Activated naive CD8-positive, alpha-beta T cell treated with anti-CD3 and anti-CD28 coated beads for 36 hours (primary cell): ENCODE measurements around the gene MIEF1. TPM values are rescaled to one million over a fixed set of nuclear protein-coding genes. Genes with fewer than 3 reads are reported as not detected.
A peak's percentile ranks its signal among the peaks of the same experiment; 100 is the strongest.

Experiments used
- DNase-seq: peaks from one replicate; pipeline ENCODE4 v3.0.0; 2021
- H3K27ac Mint-ChIP-seq: one replicate; pipeline ENCODE4 v1.8.0; 2022; ENCODE audit warnings: mild to moderate bottlenecking, moderate library complexity, mixed read lengths
- H3K27me3 Mint-ChIP-seq: one replicate; pipeline ENCODE4 v1.8.0; 2022; ENCODE audit warnings: mild to moderate bottlenecking, mixed read lengths
- H3K36me3 Mint-ChIP-seq: one replicate; pipeline ENCODE4 v1.8.0; 2021; ENCODE audit warnings: mild to moderate bottlenecking, mixed read lengths
- H3K4me1 Mint-ChIP-seq: one replicate; pipeline ENCODE4 v1.8.0; 2021; ENCODE audit warnings: mixed read lengths
- H3K4me3 Mint-ChIP-seq: one replicate; pipeline ENCODE4 v1.8.0; 2022; ENCODE audit warnings: mild to moderate bottlenecking, moderate library complexity, mixed read lengths
- H3K9me3 Mint-ChIP-seq: one replicate; pipeline ENCODE4 v1.8.0; 2022; ENCODE audit warnings: mixed read lengths
- total RNA-seq, 2 experiments: library from RNA; stranded (reverse); gene quantifications; one replicate each; pipeline ENCODE4 v1.2.3, GENCODE V29; 2021

The MIEF1 gene
- total RNA-seq, 2 experiments from 2014 or later: 62.9 to 65.0 TPM

- no peaks in the 10 kb centered on the region for H3K36me3 Mint-ChIP-seq
- H3K27ac Mint-ChIP-seq: no peak overlapping the region
- peak; percentile 21 for DNase-seq
- no peaks in the 10 kb centered on the region for H3K4me1 Mint-ChIP-seq
- H3K4me3 Mint-ChIP-seq: no peak overlapping the region
- H3K9me3 Mint-ChIP-seq: no peaks in the 10 kb centered on the region
- H3K27me3 Mint-ChIP-seq: no peaks in the 10 kb centered on the region
Observed at GRCh38 chr22:39478441-39478850, 23.6 kb upstream of the MIEF1 start.

- DNase-seq: no peak
- Mint-ChIP-seq H3K36me3 (no peaks in the 10 kb centered on the region), H3K9me3 (no peaks in the 10 kb centered on the region), H3K27ac (no peak overlapping the region), H3K4me3 (no peak overlapping the region), H3K27me3 (no peaks in the 10 kb centered on the region), H3K4me1 (no peaks in the 10 kb centered on the region)
Observed at GRCh38 chr22:39479254-39479653, 22.8 kb upstream of the MIEF1 start.

- Mint-ChIP-seq H3K36me3 (no peaks in the 10 kb centered on the region), H3K9me3 (no peaks in the 10 kb centered on the region), H3K27ac (no peak overlapping the region), H3K4me3 (no peak overlapping the region), H3K4me1 (no peaks in the 10 kb centered on the region), H3K27me3 (no peaks in the 10 kb centered on the region)
- DNase-seq: no peak
Observed at GRCh38 chr22:39480557-39480956, 21.5 kb upstream of the MIEF1 start.

GRCh38 chr22:39481054-39481453 lies 21.0 kb upstream of the MIEF1 start:
- no peaks in the 10 kb centered on the region for H3K4me1 Mint-ChIP-seq
- H3K27ac Mint-ChIP-seq: no peak overlapping the region
- H3K4me3 Mint-ChIP-seq: no peak overlapping the region
- no peaks in the 10 kb centered on the region for H3K27me3 Mint-ChIP-seq
- H3K36me3 Mint-ChIP-seq: no peaks in the 10 kb centered on the region
- H3K9me3 Mint-ChIP-seq: no peaks in the 10 kb centered on the region
- no peak for DNase-seq

GRCh38 chr22:39481595-39481994 lies 20.5 kb upstream of the MIEF1 start:
- Mint-ChIP-seq H3K9me3 (no peaks in the 10 kb centered on the region), H3K27me3 (no peaks in the 10 kb centered on the region), H3K27ac (no peak overlapping the region), H3K4me3 (no peak overlapping the region), H3K36me3 (no peaks in the 10 kb centered on the region), H3K4me1 (no peaks in the 10 kb centered on the region)
- no peak for DNase-seq

- DNase-seq: no peak
- Mint-ChIP-seq H3K27ac (no peak overlapping the region), H3K4me3 (no peak overlapping the region), H3K27me3 (no peaks in the 10 kb centered on the region), H3K9me3 (no peaks in the 10 kb centered on the region), H3K36me3 (no peaks in the 10 kb centered on the region), H3K4me1 (no peaks in the 10 kb centered on the region)
Observed at GRCh38 chr22:39482768-39483167, 19.3 kb upstream of the MIEF1 start.

GRCh38 chr22:39486951-39487825 lies 14.9 kb upstream of the MIEF1 start:
- no peak overlapping the region for H3K27ac Mint-ChIP-seq
- no peak overlapping the region for H3K4me3 Mint-ChIP-seq
- no peak for DNase-seq
- H3K9me3 Mint-ChIP-seq: no peaks in the 10 kb centered on the region
- H3K36me3 Mint-ChIP-seq: no peaks in the 10 kb centered on the region
- H3K27me3 Mint-ChIP-seq: no peaks in the 10 kb centered on the region
- H3K4me1 Mint-ChIP-seq: peaks cover 3% of the 10 kb centered on the region

GRCh38 chr22:39487826-39488520 lies 14.1 kb upstream of the MIEF1 start:
- Mint-ChIP-seq H3K27ac (no peak overlapping the region), H3K9me3 (no peaks in the 10 kb centered on the region), H3K4me1 (peaks cover 4% of the 10 kb centered on the region), H3K27me3 (no peaks in the 10 kb centered on the region), H3K36me3 (no peaks in the 10 kb centered on the region), H3K4me3 (no peak overlapping the region)
- no peak for DNase-seq

- Mint-ChIP-seq H3K9me3 (no peaks in the 10 kb centered on the region), H3K4me1 (peaks cover 10% of the 10 kb centered on the region), H3K27ac (no peak overlapping the region), H3K4me3 (no peak overlapping the region), H3K36me3 (no peaks in the 10 kb centered on the region), H3K27me3 (no peaks in the 10 kb centered on the region)
- DNase-seq: no peak
Observed at GRCh38 chr22:39488563-39489083, 13.5 kb upstream of the MIEF1 start.

GRCh38 chr22:39489094-39490068 lies 12.7 kb upstream of the MIEF1 start:
- H3K36me3 Mint-ChIP-seq: no peaks in the 10 kb centered on the region
- H3K9me3 Mint-ChIP-seq: no peaks in the 10 kb centered on the region
- H3K4me1 Mint-ChIP-seq: peaks cover 10% of the 10 kb centered on the region
- no peak for DNase-seq
- H3K27ac Mint-ChIP-seq: no peak overlapping the region
- no peaks in the 10 kb centered on the region for H3K27me3 Mint-ChIP-seq
- H3K4me3 Mint-ChIP-seq: no peak overlapping the region

GRCh38 chr22:39490135-39490798 lies 11.8 kb upstream of the MIEF1 start:
- peak; percentile 78 for DNase-seq
- Mint-ChIP-seq H3K9me3 (no peaks in the 10 kb centered on the region), H3K27me3 (no peaks in the 10 kb centered on the region), H3K36me3 (no peaks in the 10 kb centered on the region), H3K4me3 (no peak overlapping the region), H3K4me1 (peaks cover 14% of the 10 kb centered on the region), H3K27ac (no peak overlapping the region)

GRCh38 chr22:39490966-39491680 lies 11.0 kb upstream of the MIEF1 start:
- Mint-ChIP-seq H3K4me3 (no peak overlapping the region), H3K4me1 (peaks cover 14% of the 10 kb centered on the region), H3K27ac (no peak overlapping the region), H3K27me3 (no peaks in the 10 kb centered on the region), H3K36me3 (no peaks in the 10 kb centered on the region), H3K9me3 (no peaks in the 10 kb centered on the region)
- DNase-seq: no peak

- no peak overlapping the region for H3K4me3 Mint-ChIP-seq
- H3K9me3 Mint-ChIP-seq: no peaks in the 10 kb centered on the region
- H3K4me1 Mint-ChIP-seq: peaks cover 17% of the 10 kb centered on the region
- H3K36me3 Mint-ChIP-seq: no peaks in the 10 kb centered on the region
- no peak overlapping the region for H3K27ac Mint-ChIP-seq
- H3K27me3 Mint-ChIP-seq: no peaks in the 10 kb centered on the region
- no peak for DNase-seq
Observed at GRCh38 chr22:39491696-39492095, 10.4 kb upstream of the MIEF1 start.

GRCh38 chr22:39492186-39492585 lies 9.9 kb upstream of the MIEF1 start:
- Mint-ChIP-seq H3K36me3 (no peaks in the 10 kb centered on the region), H3K27ac (no peak overlapping the region), H3K27me3 (no peaks in the 10 kb centered on the region), H3K4me1 (peaks cover 17% of the 10 kb centered on the region), H3K4me3 (no peak overlapping the region), H3K9me3 (no peaks in the 10 kb centered on the region)
- no peak for DNase-seq
